Naive thymus-derived CD8-positive, alpha-beta T cell (primary cell): ENCODE measurements around the gene ACP1. TPM values are rescaled to one million over a fixed set of nuclear protein-coding genes. Genes with fewer than 3 reads are reported as not detected.
A peak's percentile ranks its signal among the peaks of the same experiment; 100 is the strongest.

Source experiments
- ATAC-seq, 2 donors: fragments of 150-1000 bp; cut with Tn5 transposase in 1 of 2; sonication (Bioruptor Pico), chemical (Tn5 transposase) in 1 of 2; 1 replicate in 1 of 2; 2 replicates in 1 of 2; pipeline ENCODE4 v1.10.0; 2021; ENCODE audit warnings: mild to moderate bottlenecking in 2 of 2, moderate library complexity in 2 of 2
- POLR2A ChIA-PET: fragments of 350-600 bp; sonication (Branson Sonifier 250); formaldehyde crosslinking; loops from one replicate; lab custom pipeline; 2021; ENCODE audit warnings: antibody characterized with exemption; lab: Charles Lee
- DNase-seq, 10 donors: peaks; one replicate each; pipeline versions ENCODE4 v3.0.0 to v3.0.0-alpha.2; 2020 to 2022
- H3K27ac Mint-ChIP-seq, 10 donors: one replicate each; pipeline ENCODE4 v1.8.0; 2020 to 2022; ENCODE audit warnings: mild to moderate bottlenecking in 10 of 10, mixed read lengths in 10 of 10, moderate library complexity in 4 of 10, inconsistent platforms in 1 of 10
- H3K27me3 Mint-ChIP-seq, 5 donors: one replicate each; pipeline ENCODE4 v1.8.0; 2021 to 2022; ENCODE audit warnings: mixed read lengths in 5 of 5
- H3K36me3 Mint-ChIP-seq, 3 donors: one replicate each; pipeline ENCODE4 v1.8.0; 2020 to 2022; ENCODE audit warnings: mixed read lengths in 3 of 3, mild to moderate bottlenecking in 2 of 3, inconsistent platforms in 1 of 3
- H3K4me1 Mint-ChIP-seq, 4 donors: one replicate each; pipeline ENCODE4 v1.8.0; 2021 to 2022; ENCODE audit warnings: mixed read lengths in 4 of 4
- H3K4me3 Mint-ChIP-seq, 10 donors: one replicate each; pipeline ENCODE4 v1.8.0; 2020 to 2022; ENCODE audit warnings: mild to moderate bottlenecking in 10 of 10, mixed read lengths in 10 of 10, moderate library complexity in 6 of 10, inconsistent platforms in 1 of 10
- H3K9me3 Mint-ChIP-seq, 9 donors: one replicate each; pipeline ENCODE4 v1.8.0; 2020 to 2022; ENCODE audit warnings: mixed read lengths in 9 of 9, mild to moderate bottlenecking in 3 of 9, inconsistent platforms in 1 of 9, moderate library complexity in 1 of 9
- polyA plus RNA-seq, 3 donors: library from polyadenylated mRNA; unstranded; fragments of 300-500 nt; fragmentation: Illumina TruSeq; gene quantifications; one replicate each; pipeline ENCODE4 v1.2.3, GENCODE V29; 2021
- total RNA-seq, 8 experiments: library from RNA in 2 of 8; stranded (reverse) in 2 of 8; gene quantifications; one replicate each; pipeline ENCODE4 v1.2.3 and lab custom pipeline; 2021 to 2026

The ACP1 gene
- total and polyA plus RNA-seq, 5 experiments from 2014 or later, result 97.0 to 196 (median 179) TPM

DNA sequence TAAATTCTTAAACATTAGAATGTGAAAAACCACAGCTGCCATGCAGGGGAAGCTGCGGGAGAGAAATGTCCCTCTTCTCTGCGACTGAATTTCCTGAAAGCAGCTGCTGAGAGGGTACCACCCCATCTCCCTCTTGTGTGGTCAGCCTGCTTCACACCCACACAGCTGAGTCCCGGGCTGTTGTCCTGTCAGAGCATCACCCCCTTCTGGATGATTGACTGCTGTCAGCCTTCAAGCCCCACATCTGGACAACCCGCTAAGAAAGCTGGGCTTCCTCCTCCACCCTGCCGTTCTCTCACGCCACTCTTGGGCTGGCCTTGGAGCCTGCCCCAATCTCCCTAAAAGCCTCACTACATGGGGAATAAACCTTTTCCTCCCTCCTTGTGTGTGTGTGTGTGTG lies 26.9 kb upstream of the ACP1 start:
- H3K27ac Mint-ChIP-seq, result peak overlapping the region in 3 of 10 donors; percentile 6 to 77 (median 16)
- DNase-seq (no peak), ATAC-seq (no peak)
- H3K9me3 Mint-ChIP-seq, result peaks cover 0 to 11% (median 3%) of the 10 kb centered on the region in 9 donors
- POLR2A ChIA-PET, result interaction anchor here (0.7 to 1.2 kb wide), 2 partner anchors 12 to 62 kb away, joined by 3 read pairs; no protein-coding TSS in a partner anchor
- H3K36me3 Mint-ChIP-seq, result peaks cover 22 to 63% (median 41%) of the 10 kb centered on the region in 3 donors
- peaks cover 3 to 15% (median 11%) of the 10 kb centered on the region in 4 donors for H3K4me1 Mint-ChIP-seq
- peak overlapping the region in 1 of 10 donors; percentile 61 for H3K4me3 Mint-ChIP-seq
- H3K27me3 Mint-ChIP-seq, result no peaks in the 10 kb centered on the region

- no peak for ATAC-seq
- Mint-ChIP-seq H3K27me3 (no peaks in the 10 kb centered on the region), H3K4me3 (peak overlapping the region in 2 of 10 donors; percentile 16 to 61), H3K36me3 (peaks cover 23 to 64% (median 43%) of the 10 kb centered on the region in 3 donors), H3K27ac (peak overlapping the region in 4 of 10 donors; percentile 2 to 48 (median 21)), H3K9me3 (peaks cover 0 to 14% (median 3%) of the 10 kb centered on the region in 9 donors), H3K4me1 (peaks cover 3 to 15% (median 11%) of the 10 kb centered on the region in 4 donors)
- POLR2A ChIA-PET, result no interaction called here
- no peak for DNase-seq
Measured at GRCh38 chr2:238431-238830, 26.3 kb upstream of the ACP1 start.

DNA sequence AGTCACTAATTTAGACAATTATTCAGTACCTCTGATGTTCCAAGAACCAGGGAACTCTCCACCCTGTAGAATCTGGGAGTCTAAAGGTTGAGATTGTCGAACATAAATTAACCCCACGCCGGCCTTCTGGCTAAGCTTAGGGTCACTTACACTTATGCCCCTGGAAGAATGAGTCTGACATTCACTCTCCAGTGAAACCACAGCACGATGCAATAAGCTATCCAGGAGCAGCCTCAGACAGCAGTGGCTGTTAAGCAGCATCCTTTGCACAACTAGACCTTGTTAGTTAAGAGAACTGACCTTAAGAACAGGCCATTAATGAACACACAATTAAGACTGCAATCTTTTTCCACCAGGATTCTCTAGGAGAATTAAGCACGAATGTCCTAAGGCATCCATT lies 25.9 kb upstream of the ACP1 start:
- Mint-ChIP-seq H3K4me1 (peaks cover 3 to 15% (median 11%) of the 10 kb centered on the region in 4 donors), H3K27me3 (no peaks in the 10 kb centered on the region), H3K27ac (peak overlapping the region in 2 of 10 donors; percentile 2 to 6), H3K4me3 (peak overlapping the region in 2 of 10 donors; percentile 0 to 16), H3K9me3 (peaks cover 0 to 14% (median 3%) of the 10 kb centered on the region in 9 donors), H3K36me3 (peaks cover 28 to 64% (median 45%) of the 10 kb centered on the region in 3 donors)
- ATAC-seq (no peak), DNase-seq (no peak)
- POLR2A ChIA-PET, result no interaction called here

- Mint-ChIP-seq H3K27me3 (no peaks in the 10 kb centered on the region), H3K9me3 (peaks cover 0 to 14% (median 3%) of the 10 kb centered on the region in 9 donors), H3K4me3 (no peak overlapping the region), H3K36me3 (peaks cover 28 to 84% (median 52%) of the 10 kb centered on the region in 3 donors), H3K4me1 (peaks cover 7 to 10% (median 8%) of the 10 kb centered on the region in 4 donors), H3K27ac (peak overlapping the region in 2 of 10 donors; percentile 53 to 90)
- DNase-seq, result no peak
- POLR2A ChIA-PET, result no interaction called here
- ATAC-seq, result no peak
Measured at GRCh38 chr2:244547-244946, 20.2 kb upstream of the ACP1 start.

DNA sequence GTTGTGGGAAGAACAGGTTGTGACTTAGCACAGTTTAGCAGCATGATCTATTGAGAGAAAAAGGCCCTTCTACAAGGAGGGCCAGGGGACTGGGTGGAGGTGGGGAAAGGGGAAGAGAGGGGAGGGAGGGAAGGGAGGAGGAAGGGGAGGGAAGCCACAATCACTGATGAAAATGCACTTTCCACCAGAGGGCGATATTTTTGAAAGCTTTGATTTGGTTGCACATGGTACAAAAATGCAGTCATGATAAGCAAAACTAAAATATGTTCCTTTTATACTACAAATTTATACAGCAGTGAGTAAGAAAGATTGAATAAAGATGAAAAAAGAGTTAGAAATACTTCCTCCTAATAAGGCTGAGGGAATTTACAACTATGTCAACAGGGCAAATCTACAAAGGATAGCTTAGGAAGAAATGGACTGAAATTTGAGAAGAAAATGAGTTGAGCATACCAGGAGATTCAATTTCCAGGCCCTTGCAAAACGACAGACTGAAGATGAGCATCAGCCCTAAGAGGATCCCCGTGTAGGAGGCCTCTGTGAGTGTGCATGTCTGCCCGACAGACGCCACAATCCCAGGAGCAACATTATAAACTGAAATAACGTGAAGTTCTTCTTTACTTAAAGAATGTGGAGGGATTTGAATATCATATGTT lies 18.1 kb upstream of the ACP1 start:
- peaks cover 13 to 67% (median 37%) of the 10 kb centered on the region in 3 donors for H3K36me3 Mint-ChIP-seq
- ATAC-seq (peak; percentile 42 to 60), DNase-seq (peak in 9 of 10 donors; percentile 9 to 66 (median 44))
- peaks cover 0 to 5% (median 0%) of the 10 kb centered on the region in 9 donors for H3K9me3 Mint-ChIP-seq
- POLR2A ChIA-PET, result no interaction called here
- H3K4me1 Mint-ChIP-seq, result peaks cover 4 to 10% (median 7%) of the 10 kb centered on the region in 4 donors
- no peak overlapping the region for H3K4me3 Mint-ChIP-seq
- peak overlapping the region in 2 of 10 donors; percentile 28 to 58 for H3K27ac Mint-ChIP-seq
- H3K27me3 Mint-ChIP-seq, result no peaks in the 10 kb centered on the region

GRCh38 chr2:248724-249123 lies 16.0 kb upstream of the ACP1 start:
- H3K36me3 Mint-ChIP-seq, result peaks cover 6 to 54% (median 28%) of the 10 kb centered on the region in 3 donors
- H3K9me3 Mint-ChIP-seq, result no peaks in the 10 kb centered on the region
- H3K27me3 Mint-ChIP-seq, result no peaks in the 10 kb centered on the region
- H3K4me3 Mint-ChIP-seq, result no peak overlapping the region
- H3K27ac Mint-ChIP-seq, result no peak overlapping the region
- ATAC-seq (no peak), DNase-seq (no peak)
- peaks cover 7 to 10% (median 8%) of the 10 kb centered on the region in 4 donors for H3K4me1 Mint-ChIP-seq
- POLR2A ChIA-PET, result no interaction called here

DNA sequence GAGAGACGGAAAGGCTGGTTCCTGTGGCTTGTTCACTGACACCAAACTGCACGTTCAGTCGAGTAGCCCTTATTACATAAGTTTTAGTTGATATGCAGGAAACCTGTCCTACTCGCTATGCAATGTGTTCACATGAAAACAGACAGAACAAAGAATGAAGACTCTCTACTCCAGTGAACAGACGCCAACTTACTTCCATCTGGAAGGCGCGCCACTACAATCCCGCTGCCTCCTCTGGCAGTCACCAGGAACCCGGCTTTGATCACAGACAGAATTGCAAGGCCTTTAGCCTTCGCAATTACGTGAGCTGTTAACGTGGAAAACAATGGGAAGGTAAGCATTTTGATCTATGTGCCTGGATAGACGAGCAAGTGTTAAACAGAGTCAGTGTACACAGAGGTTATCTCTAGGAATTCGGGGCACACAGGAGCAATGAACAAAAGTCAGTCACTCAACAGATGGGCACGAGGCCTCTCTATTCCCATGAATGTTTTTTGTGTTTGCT lies 15.2 kb upstream of the ACP1 start:
- no peak for ATAC-seq
- peaks cover 4 to 46% (median 21%) of the 10 kb centered on the region in 3 donors for H3K36me3 Mint-ChIP-seq
- DNase-seq, result no peak
- H3K4me1 Mint-ChIP-seq, result peaks cover 7 to 9% (median 8%) of the 10 kb centered on the region in 4 donors
- POLR2A ChIA-PET, result no interaction called here
- no peak overlapping the region for H3K27ac Mint-ChIP-seq
- no peaks in the 10 kb centered on the region for H3K9me3 Mint-ChIP-seq
- no peaks in the 10 kb centered on the region for H3K27me3 Mint-ChIP-seq
- H3K4me3 Mint-ChIP-seq, result no peak overlapping the region

GRCh38 chr2:252001-252602 lies 12.6 kb upstream of the ACP1 start:
- no peak for ATAC-seq
- Mint-ChIP-seq H3K4me3 (no peak overlapping the region), H3K27me3 (no peaks in the 10 kb centered on the region), H3K27ac (peak overlapping the region in 1 of 10 donors; percentile 22), H3K9me3 (peaks cover 0 to 1% (median 0%) of the 10 kb centered on the region in 9 donors), H3K4me1 (peaks cover 0 to 3% (median 0%) of the 10 kb centered on the region in 4 donors), H3K36me3 (peaks cover 4 to 31% (median 15%) of the 10 kb centered on the region in 3 donors)
- POLR2A ChIA-PET, result interaction anchor here (0.6 kb wide), 1 partner anchor 479 kb away, joined by 3 read pairs; no protein-coding TSS in a partner anchor
- DNase-seq, result no peak

- peaks cover 0 to 3% (median 0%) of the 10 kb centered on the region in 4 donors for H3K4me1 Mint-ChIP-seq
- peaks cover 0 to 12% (median 4%) of the 10 kb centered on the region in 9 donors for H3K9me3 Mint-ChIP-seq
- POLR2A ChIA-PET, result no interaction called here
- ATAC-seq (no peak), DNase-seq (no peak)
- no peaks in the 10 kb centered on the region for H3K27me3 Mint-ChIP-seq
- H3K27ac Mint-ChIP-seq, result no peak overlapping the region
- peaks cover 9 to 23% (median 19%) of the 10 kb centered on the region in 3 donors for H3K36me3 Mint-ChIP-seq
- H3K4me3 Mint-ChIP-seq, result no peak overlapping the region
Measured at GRCh38 chr2:253202-253638, 11.5 kb upstream of the ACP1 start.

- peaks cover 0 to 5% (median 0%) of the 10 kb centered on the region in 4 donors for H3K4me1 Mint-ChIP-seq
- DNase-seq, result no peak
- POLR2A ChIA-PET, result no interaction called here
- ATAC-seq, result no peak
- peaks cover 19 to 24% (median 19%) of the 10 kb centered on the region in 3 donors for H3K36me3 Mint-ChIP-seq
- no peaks in the 10 kb centered on the region for H3K27me3 Mint-ChIP-seq
- no peak overlapping the region for H3K27ac Mint-ChIP-seq
- no peak overlapping the region for H3K4me3 Mint-ChIP-seq
- H3K9me3 Mint-ChIP-seq, result peaks cover 0 to 20% (median 10%) of the 10 kb centered on the region in 9 donors
Measured at GRCh38 chr2:254241-254640, 10.5 kb upstream of the ACP1 start.

- peaks cover 0 to 5% (median 0%) of the 10 kb centered on the region in 4 donors for H3K4me1 Mint-ChIP-seq
- POLR2A ChIA-PET, result no interaction called here
- peak overlapping the region in 1 of 10 donors; percentile 11 for H3K27ac Mint-ChIP-seq
- DNase-seq, result no peak
- ATAC-seq, result no peak
- no peak overlapping the region for H3K4me3 Mint-ChIP-seq
- H3K9me3 Mint-ChIP-seq, result peaks cover 0 to 20% (median 10%) of the 10 kb centered on the region in 9 donors
- no peaks in the 10 kb centered on the region for H3K27me3 Mint-ChIP-seq
- H3K36me3 Mint-ChIP-seq, result peaks cover 15 to 25% (median 22%) of the 10 kb centered on the region in 3 donors
Measured at GRCh38 chr2:255195-255594, 9.6 kb upstream of the ACP1 start.

- DNase-seq (no peak), ATAC-seq (no peak)
- H3K9me3 Mint-ChIP-seq, result peaks cover 0 to 20% (median 10%) of the 10 kb centered on the region in 9 donors
- no peak overlapping the region for H3K4me3 Mint-ChIP-seq
- no peaks in the 10 kb centered on the region for H3K27me3 Mint-ChIP-seq
- H3K27ac Mint-ChIP-seq, result peak overlapping the region in 1 of 10 donors; percentile 11
- POLR2A ChIA-PET, result no interaction called here
- peaks cover 16 to 34% (median 22%) of the 10 kb centered on the region in 3 donors for H3K36me3 Mint-ChIP-seq
- peaks cover 0 to 5% (median 0%) of the 10 kb centered on the region in 4 donors for H3K4me1 Mint-ChIP-seq
Measured at GRCh38 chr2:256094-256493, 8.7 kb upstream of the ACP1 start.
